HepG2 (cell line): ENCODE measurements around the gene EPHA6. TPM values are rescaled to one million over a fixed set of nuclear protein-coding genes. Genes with fewer than 3 reads are reported as not detected.

Experiments used
- ARNT ChIP-seq: fragments of 450-650 bp; IDR thresholded peaks from 2 replicates; pipeline ENCODE4 v1.6.1; 2017
- ATF7 ChIP-seq, 2 experiments: fragments of 450-650 bp in 1 of 2; sonication (generic) in 1 of 2; formaldehyde crosslinking in 1 of 2; IDR thresholded peaks; 2 replicates each; pipeline versions ENCODE4 v1.4.0 to v1.6.1; 2016 to 2020; ENCODE audit warnings: antibody characterized with exemption in 1 of 2, mild to moderate bottlenecking in 1 of 2, missing genetic modification reagents in 1 of 2
- BORCS8-MEF2B ChIP-seq: sonication (generic); formaldehyde crosslinking; IDR thresholded peaks from 2 replicates; pipeline ENCODE4 v1.8.0; 2022; ENCODE audit warnings: mild to moderate bottlenecking, missing genetic modification reagents
- BRCA1 ChIP-seq: sonication (generic); formaldehyde crosslinking; IDR thresholded peaks from 2 replicates; pipeline ENCODE4 v1.4.0; 2020; ENCODE audit warnings: missing genetic modification reagents
- FOSL1 ChIP-seq: sonication (generic); formaldehyde crosslinking; IDR thresholded peaks from 2 replicates; pipeline ENCODE4 v1.9.0; 2021; ENCODE audit warnings: missing genetic modification reagents, borderline replicate concordance
- GATAD2A ChIP-seq: IDR thresholded peaks from 2 replicates; pipeline ENCODE4 v1.6.1; 2016
- KAT7 ChIP-seq: IDR thresholded peaks from 2 replicates; pipeline ENCODE4 v1.6.1; 2018; ENCODE audit warnings: borderline replicate concordance, missing compliant biosample characterization
- KLF13 ChIP-seq: sonication (generic); formaldehyde crosslinking; IDR thresholded peaks from 2 replicates; pipeline ENCODE4 v1.4.0; 2020; ENCODE audit warnings: mild to moderate bottlenecking, missing genetic modification reagents
- MAFF ChIP-seq: IDR thresholded peaks from 2 replicates; pipeline ENCODE4 v1.6.1; 2011; ENCODE audit warnings: low read depth, low read length, improper control_type of control experiment
- NR2F6 ChIP-seq, 2 experiments: IDR thresholded peaks; 2 replicates each; pipeline ENCODE4 v1.6.1; 2016; ENCODE audit warnings: antibody characterized with exemption in 1 of 2, mild to moderate bottlenecking in 1 of 2
- PTBP1 ChIP-seq: fragments of 200-400 bp; formaldehyde crosslinking; IDR thresholded peaks from 2 replicates; pipeline ENCODE4 v1.6.1; 2018; ENCODE audit warnings: low read length, low read depth; ENCODE audit not compliant: poor library complexity, severe bottlenecking
- RBM39 ChIP-seq: fragments of 200-400 bp; formaldehyde crosslinking; IDR thresholded peaks from one replicate; pipeline ENCODE4 v1.6.1; 2018; ENCODE audit warnings: antibody characterized with exemption, mild to moderate bottlenecking, low read depth, low read length; ENCODE audit not compliant: poor library complexity, severe bottlenecking
- SIX1 ChIP-seq: sonication (generic); formaldehyde crosslinking; IDR thresholded peaks from 2 replicates; pipeline ENCODE4 v1.4.0; 2020; ENCODE audit warnings: missing genetic modification reagents, borderline replicate concordance
- TAF15 ChIP-seq: fragments of 200-400 bp; formaldehyde crosslinking; IDR thresholded peaks from one replicate; pipeline ENCODE4 v1.6.1; 2018; ENCODE audit warnings: mild to moderate bottlenecking, low read depth, low read length; ENCODE audit not compliant: poor library complexity, severe bottlenecking
- ZFP36 ChIP-seq: fragments of 150-350 bp; IDR thresholded peaks from 2 replicates; pipeline ENCODE4 v1.6.1; 2018; ENCODE audit warnings: borderline replicate concordance, low read length, low read depth; ENCODE audit not compliant: partially characterized antibody
- polyA plus RNA-seq, 8 experiments: library from polyadenylated mRNA; depleted of rRNA in 3 of 8; stranded (reverse) in 7 of 8; unstranded in 1 of 8; fragments of >200 nt; fragmentation: Illumina TruSeq in 4 of 8; extraction: Trizol in 4 of 8; gene quantifications; 2 replicates each; pipeline versions ENCODE4 v1.2.1 to v1.2.3, GENCODE V29; 2011 to 2016; ENCODE audit warnings: low read depth in 4 of 8, missing spikeins in 1 of 8, mixed read lengths in 1 of 8; ENCODE audit not compliant: insufficient read depth in 1 of 8
- total RNA-seq, 5 experiments: library from RNA; depleted of rRNA; stranded (reverse); fragments of >200 nt; fragmentation: Illumina TruSeq; extraction: Trizol; gene quantifications; 2 replicates each; pipeline ENCODE4 v1.2.3, GENCODE V29; 2016; ENCODE audit warnings: low read depth in 1 of 5
- TF ChIP-seq, protein P1 (sequence below): IDR thresholded peaks from 2 replicates; pipeline ENCODE4 v1.6.1; 2016; ENCODE audit warnings: missing genetic modification reagents, missing compliant biosample characterization
- TF ChIP-seq, protein P2 (sequence below): sonication (generic); formaldehyde crosslinking; IDR thresholded peaks from 2 replicates; pipeline ENCODE4 v1.8.0; 2022; ENCODE audit warnings: mild to moderate bottlenecking, missing genetic modification reagents, moderate library complexity
- TF ChIP-seq, protein P3 (sequence below): sonication (generic); formaldehyde crosslinking; IDR thresholded peaks from 2 replicates; pipeline ENCODE4 v1.5.1; 2020; ENCODE audit warnings: mild to moderate bottlenecking, missing genetic modification reagents, moderate library complexity
- TF ChIP-seq, protein P4 (sequence below): sonication (generic); formaldehyde crosslinking; IDR thresholded peaks from 2 replicates; pipeline ENCODE4 v1.8.1; 2023; ENCODE audit warnings: missing genetic modification reagents, inconsistent platforms, borderline replicate concordance
- TF ChIP-seq, protein P5 (sequence below), 2 experiments: sonication (generic) in 1 of 2; formaldehyde crosslinking in 1 of 2; IDR thresholded peaks; 2 replicates each; pipeline versions ENCODE4 v1.5.1 to v1.6.1; 2011 to 2020; ENCODE audit warnings: borderline replicate concordance in 1 of 2, low read depth in 1 of 2, low read length in 1 of 2, mild to moderate bottlenecking in 1 of 2, missing genetic modification reagents in 1 of 2, moderate library complexity in 1 of 2
- TF ChIP-seq, protein P6 (sequence below): sonication (generic); formaldehyde crosslinking; IDR thresholded peaks from 2 replicates; pipeline ENCODE4 v1.8.0; 2022; ENCODE audit warnings: missing genetic modification reagents, mild to moderate bottlenecking, borderline replicate concordance

EPHA6 gene
- total and polyA plus RNA-seq, 2 of the 13 experiments (the other 11 are each of a cell fraction or from before 2014, with no cell fraction given): not detected

DNA sequence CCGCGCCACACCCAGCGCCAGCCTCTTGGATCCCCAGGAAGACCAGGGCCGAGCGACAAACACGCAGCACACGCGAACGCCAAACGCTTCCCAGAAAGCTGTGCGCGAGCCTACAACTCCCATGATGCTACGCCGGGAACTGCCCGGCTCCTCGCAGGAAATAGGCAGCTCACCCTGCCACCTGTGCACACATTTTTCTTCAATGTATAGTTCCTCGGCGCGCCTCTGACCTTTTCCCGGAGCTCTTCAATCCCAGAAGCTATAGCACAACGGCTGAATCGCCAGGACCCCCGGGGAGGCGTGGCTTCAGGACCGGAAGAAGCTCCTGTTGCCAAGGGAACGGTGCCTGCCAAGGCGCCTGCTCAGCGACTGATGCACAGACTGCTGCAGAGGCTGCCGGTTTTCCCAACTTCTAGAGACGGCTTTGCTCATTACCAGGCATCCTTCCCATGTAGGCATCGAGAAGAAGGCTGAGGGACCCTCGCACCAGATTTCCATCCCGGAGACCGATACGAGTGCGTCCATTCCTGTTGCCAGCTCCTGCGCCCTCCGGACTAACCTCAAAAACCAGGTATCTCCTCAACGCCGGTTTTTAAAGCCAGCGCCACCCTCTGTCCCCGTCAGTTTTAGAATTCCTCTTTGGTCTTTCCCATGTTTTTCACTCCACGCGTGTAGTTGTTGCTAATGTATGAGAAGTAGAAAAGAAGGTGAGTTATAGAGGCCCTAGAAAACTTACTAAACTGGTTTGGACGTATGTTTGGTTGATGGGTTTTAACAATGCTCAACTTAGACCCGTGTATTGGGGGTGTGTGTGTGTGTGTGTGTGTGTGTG lies 950.2 kb downstream of the EPHA6 start, which contains the start of gene ARL6 (continued):
- TF ChIP-seq, protein P1, sequence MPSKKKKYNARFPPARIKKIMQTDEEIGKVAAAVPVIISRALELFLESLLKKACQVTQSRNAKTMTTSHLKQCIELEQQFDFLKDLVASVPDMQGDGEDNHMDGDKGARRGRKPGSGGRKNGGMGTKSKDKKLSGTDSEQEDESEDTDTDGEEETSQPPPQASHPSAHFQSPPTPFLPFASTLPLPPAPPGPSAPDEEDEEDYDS (CRISPR knock-in tag): no peak
- TF ChIP-seq, protein P2, sequence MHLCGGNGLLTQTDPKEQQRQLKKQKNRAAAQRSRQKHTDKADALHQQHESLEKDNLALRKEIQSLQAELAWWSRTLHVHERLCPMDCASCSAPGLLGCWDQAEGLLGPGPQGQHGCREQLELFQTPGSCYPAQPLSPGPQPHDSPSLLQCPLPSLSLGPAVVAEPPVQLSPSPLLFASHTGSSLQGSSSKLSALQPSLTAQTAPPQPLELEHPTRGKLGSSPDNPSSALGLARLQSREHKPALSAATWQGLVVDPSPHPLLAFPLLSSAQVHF (CRISPR knock-in tag): no peak
- TF ChIP-seq, protein P3, sequence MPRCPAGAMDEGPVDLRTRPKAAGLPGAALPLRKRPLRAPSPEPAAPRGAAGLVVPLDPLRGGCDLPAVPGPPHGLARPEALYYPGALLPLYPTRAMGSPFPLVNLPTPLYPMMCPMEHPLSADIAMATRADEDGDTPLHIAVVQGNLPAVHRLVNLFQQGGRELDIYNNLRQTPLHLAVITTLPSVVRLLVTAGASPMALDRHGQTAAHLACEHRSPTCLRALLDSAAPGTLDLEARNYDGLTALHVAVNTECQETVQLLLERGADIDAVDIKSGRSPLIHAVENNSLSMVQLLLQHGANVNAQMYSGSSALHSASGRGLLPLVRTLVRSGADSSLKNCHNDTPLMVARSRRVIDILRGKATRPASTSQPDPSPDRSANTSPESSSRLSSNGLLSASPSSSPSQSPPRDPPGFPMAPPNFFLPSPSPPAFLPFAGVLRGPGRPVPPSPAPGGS (CRISPR knock-in tag): peak; percentile 69; the same call in 1 of the 2 replicates
- TF ChIP-seq BORCS8-MEF2B (CRISPR knock-in tag) (peak; percentile 70), SIX1 (CRISPR knock-in tag) (no peak), MAFF (no peak), BRCA1 (no peak), TAF15 (peak; percentile 94), GATAD2A (no peak), ARNT (no peak), KAT7 (CRISPR knock-in tag) (peak; percentile 81; the same call in 1 of the 2 replicates), ZFP36 (no peak), RBM39 (peak; percentile 40), NR2F6 (IDR thresholded peaks at IDR 0.05) (no peak), NR2F6 (CRISPR knock-in tag; IDR thresholded peaks at IDR 0.05) (no peak), FOSL1 (CRISPR knock-in tag) (no peak), ATF7 (IDR thresholded peaks at IDR 0.05) (no peak), ATF7 (CRISPR knock-in tag; IDR thresholded peaks at IDR 0.05) (no peak), PTBP1 (no peak), KLF13 (no peak)
- TF ChIP-seq, protein P4, sequence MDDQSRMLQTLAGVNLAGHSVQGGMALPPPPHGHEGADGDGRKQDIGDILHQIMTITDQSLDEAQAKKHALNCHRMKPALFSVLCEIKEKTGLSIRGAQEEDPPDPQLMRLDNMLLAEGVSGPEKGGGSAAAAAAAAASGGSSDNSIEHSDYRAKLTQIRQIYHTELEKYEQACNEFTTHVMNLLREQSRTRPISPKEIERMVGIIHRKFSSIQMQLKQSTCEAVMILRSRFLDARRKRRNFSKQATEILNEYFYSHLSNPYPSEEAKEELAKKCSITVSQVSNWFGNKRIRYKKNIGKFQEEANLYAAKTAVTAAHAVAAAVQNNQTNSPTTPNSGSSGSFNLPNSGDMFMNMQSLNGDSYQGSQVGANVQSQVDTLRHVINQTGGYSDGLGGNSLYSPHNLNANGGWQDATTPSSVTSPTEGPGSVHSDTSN (CRISPR knock-in tag): no peak
- TF ChIP-seq, protein P5, sequence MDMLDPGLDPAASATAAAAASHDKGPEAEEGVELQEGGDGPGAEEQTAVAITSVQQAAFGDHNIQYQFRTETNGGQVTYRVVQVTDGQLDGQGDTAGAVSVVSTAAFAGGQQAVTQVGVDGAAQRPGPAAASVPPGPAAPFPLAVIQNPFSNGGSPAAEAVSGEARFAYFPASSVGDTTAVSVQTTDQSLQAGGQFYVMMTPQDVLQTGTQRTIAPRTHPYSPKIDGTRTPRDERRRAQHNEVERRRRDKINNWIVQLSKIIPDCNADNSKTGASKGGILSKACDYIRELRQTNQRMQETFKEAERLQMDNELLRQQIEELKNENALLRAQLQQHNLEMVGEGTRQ (IDR thresholded peaks at IDR 0.05; ENCODE audit: low read depth, low read length): no peak
- TF ChIP-seq, protein P5 (CRISPR knock-in tag; IDR thresholded peaks at IDR 0.05; ENCODE audit: borderline replicate concordance): no peak
- TF ChIP-seq, protein P6, sequence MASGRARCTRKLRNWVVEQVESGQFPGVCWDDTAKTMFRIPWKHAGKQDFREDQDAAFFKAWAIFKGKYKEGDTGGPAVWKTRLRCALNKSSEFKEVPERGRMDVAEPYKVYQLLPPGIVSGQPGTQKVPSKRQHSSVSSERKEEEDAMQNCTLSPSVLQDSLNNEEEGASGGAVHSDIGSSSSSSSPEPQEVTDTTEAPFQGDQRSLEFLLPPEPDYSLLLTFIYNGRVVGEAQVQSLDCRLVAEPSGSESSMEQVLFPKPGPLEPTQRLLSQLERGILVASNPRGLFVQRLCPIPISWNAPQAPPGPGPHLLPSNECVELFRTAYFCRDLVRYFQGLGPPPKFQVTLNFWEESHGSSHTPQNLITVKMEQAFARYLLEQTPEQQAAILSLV (CRISPR knock-in tag): peak; percentile 55; the same call in 1 of the 2 replicates
